HepG2 (cell line): Measurements from ENCODE around the gene TPST1.

Experiments used
- PAX8 ChIP-seq: sonication (generic); formaldehyde crosslinking; IDR thresholded peaks from 2 replicates; pipeline ENCODE4 v1.8.0; 2022; ENCODE audit warnings: mild to moderate bottlenecking, missing genetic modification reagents, borderline replicate concordance
- POLR2AphosphoS5 ChIP-seq: IDR thresholded peaks from 2 replicates; pipeline ENCODE4 v1.6.1; 2012; ENCODE audit warnings: low read depth, low read length
- SALL2 ChIP-seq: sonication (generic); formaldehyde crosslinking; IDR thresholded peaks from 2 replicates; pipeline ENCODE4 v1.8.1; 2023; ENCODE audit warnings: mild to moderate bottlenecking, missing genetic modification reagents, inconsistent platforms
- TFDP2 ChIP-seq: sonication (generic); formaldehyde crosslinking; IDR thresholded peaks from 2 replicates; pipeline ENCODE4 v1.4.0; 2020; ENCODE audit warnings: missing genetic modification reagents
- U2AF2 ChIP-seq: fragments of 200-400 bp; formaldehyde crosslinking; IDR thresholded peaks from 2 replicates; pipeline ENCODE4 v1.6.1; 2017; ENCODE audit warnings: low read depth, mild to moderate bottlenecking, low read length
- ZNF281 ChIP-seq: sonication (generic); formaldehyde crosslinking; IDR thresholded peaks from 2 replicates; pipeline ENCODE4 v1.4.0; 2020; ENCODE audit warnings: missing genetic modification reagents, borderline replicate concordance
- TF ChIP-seq, protein P1 (sequence below): sonication (generic); formaldehyde crosslinking; IDR thresholded peaks from 2 replicates; pipeline ENCODE4 v1.5.1; 2020; ENCODE audit warnings: missing genetic modification reagents, mild to moderate bottlenecking, borderline replicate concordance
- TF ChIP-seq, protein P2 (sequence below): sonication (generic); formaldehyde crosslinking; IDR thresholded peaks from 2 replicates; pipeline ENCODE4 v1.4.0; 2020; ENCODE audit warnings: missing genetic modification reagents, borderline replicate concordance
- TF ChIP-seq, protein P3 (sequence below): sonication (generic); formaldehyde crosslinking; IDR thresholded peaks from 2 replicates; pipeline ENCODE4 v1.5.0; 2020; ENCODE audit warnings: mild to moderate bottlenecking, missing genetic modification reagents

DNA sequence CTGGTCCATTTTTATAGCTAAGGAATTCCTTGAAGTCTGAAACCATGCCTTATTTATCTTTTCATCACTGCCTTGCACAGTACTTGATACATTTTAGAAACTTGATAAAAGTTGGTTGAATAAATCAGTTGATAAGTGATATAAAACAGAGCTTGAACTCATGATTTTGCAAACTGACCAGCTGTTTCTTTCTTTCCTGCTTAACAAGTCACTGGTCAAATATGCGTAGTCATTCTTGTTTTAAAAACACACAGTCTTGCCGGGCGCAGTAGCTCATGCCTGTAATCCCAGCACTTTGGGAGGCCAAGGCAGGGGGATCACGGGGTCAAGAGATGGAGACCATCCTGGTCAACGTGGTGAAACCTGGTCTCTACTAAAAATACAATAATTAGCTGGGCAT lies 6.3 kb downstream of the TPST1 start:
- TF ChIP-seq, protein P1, sequence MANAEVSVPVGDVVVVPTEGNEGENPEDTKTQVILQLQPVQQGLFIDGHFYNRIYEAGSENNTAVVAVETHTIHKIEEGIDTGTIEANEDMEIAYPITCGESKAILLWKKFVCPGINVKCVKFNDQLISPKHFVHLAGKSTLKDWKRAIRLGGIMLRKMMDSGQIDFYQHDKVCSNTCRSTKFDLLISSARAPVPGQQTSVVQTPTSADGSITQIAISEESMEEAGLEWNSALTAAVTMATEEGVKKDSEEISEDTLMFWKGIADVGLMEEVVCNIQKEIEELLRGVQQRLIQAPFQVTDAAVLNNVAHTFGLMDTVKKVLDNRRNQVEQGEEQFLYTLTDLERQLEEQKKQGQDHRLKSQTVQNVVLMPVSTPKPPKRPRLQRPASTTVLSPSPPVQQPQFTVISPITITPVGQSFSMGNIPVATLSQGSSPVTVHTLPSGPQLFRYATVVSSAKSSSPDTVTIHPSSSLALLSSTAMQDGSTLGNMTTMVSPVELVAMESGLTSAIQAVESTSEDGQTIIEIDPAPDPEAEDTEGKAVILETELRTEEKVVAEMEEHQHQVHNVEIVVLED = no peak
- TF ChIP-seq TFDP2 (CRISPR knock-in tag) = no peak
- no peak for TF ChIP-seq POLR2AphosphoS5
- TF ChIP-seq U2AF2 = no peak
- TF ChIP-seq ZNF281 (CRISPR knock-in tag) = no peak
- TF ChIP-seq, protein P2, sequence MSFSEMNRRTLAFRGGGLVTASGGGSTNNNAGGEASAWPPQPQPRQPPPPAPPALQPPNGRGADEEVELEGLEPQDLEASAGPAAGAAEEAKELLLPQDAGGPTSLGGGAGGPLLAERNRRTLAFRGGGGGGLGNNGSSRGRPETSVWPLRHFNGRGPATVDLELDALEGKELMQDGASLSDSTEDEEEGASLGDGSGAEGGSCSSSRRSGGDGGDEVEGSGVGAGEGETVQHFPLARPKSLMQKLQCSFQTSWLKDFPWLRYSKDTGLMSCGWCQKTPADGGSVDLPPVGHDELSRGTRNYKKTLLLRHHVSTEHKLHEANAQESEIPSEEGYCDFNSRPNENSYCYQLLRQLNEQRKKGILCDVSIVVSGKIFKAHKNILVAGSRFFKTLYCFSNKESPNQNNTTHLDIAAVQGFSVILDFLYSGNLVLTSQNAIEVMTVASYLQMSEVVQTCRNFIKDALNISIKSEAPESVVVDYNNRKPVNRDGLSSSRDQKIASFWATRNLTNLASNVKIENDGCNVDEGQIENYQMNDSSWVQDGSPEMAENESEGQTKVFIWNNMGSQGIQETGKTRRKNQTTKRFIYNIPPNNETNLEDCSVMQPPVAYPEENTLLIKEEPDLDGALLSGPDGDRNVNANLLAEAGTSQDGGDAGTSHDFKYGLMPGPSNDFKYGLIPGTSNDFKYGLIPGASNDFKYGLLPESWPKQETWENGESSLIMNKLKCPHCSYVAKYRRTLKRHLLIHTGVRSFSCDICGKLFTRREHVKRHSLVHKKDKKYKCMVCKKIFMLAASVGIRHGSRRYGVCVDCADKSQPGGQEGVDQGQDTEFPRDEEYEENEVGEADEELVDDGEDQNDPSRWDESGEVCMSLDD (CRISPR knock-in tag) = no peak
- TF ChIP-seq, protein P3, sequence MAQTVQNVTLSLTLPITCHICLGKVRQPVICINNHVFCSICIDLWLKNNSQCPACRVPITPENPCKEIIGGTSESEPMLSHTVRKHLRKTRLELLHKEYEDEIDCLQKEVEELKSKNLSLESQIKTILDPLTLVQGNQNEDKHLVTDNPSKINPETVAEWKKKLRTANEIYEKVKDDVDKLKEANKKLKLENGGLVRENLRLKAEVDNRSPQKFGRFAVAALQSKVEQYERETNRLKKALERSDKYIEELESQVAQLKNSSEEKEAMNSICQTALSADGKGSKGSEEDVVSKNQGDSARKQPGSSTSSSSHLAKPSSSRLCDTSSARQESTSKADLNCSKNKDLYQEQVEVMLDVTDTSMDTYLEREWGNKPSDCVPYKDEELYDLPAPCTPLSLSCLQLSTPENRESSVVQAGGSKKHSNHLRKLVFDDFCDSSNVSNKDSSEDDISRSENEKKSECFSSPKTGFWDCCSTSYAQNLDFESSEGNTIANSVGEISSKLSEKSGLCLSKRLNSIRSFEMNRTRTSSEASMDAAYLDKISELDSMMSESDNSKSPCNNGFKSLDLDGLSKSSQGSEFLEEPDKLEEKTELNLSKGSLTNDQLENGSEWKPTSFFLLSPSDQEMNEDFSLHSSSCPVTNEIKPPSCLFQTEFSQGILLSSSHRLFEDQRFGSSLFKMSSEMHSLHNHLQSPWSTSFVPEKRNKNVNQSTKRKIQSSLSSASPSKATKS = no peak
- no peak for TF ChIP-seq PAX8 (CRISPR knock-in tag)
- TF ChIP-seq SALL2 = no peak
